Stimulated activated CD4-positive, alpha-beta T cell treated with anti-CD3 and anti-CD28 coated beads, TNF-alpha, amount 100 ng/mL, for 1 hour (primary cell): ENCODE measurements around the gene SRSF6.
"Not testable (repeated sequence)": the region's sequence is repeated elsewhere in the genome, so short reads cannot be mapped to it uniquely, and the experiment has no call there.

ENCODE experiments used
- DNase-seq, 3 donors: peaks; one replicate each; pipeline ENCODE4 v3.0.0-alpha.2; 2020; ENCODE audit warnings: low read depth in 3 of 3, low spot score in 1 of 3

Gene SRSF6

DNA sequence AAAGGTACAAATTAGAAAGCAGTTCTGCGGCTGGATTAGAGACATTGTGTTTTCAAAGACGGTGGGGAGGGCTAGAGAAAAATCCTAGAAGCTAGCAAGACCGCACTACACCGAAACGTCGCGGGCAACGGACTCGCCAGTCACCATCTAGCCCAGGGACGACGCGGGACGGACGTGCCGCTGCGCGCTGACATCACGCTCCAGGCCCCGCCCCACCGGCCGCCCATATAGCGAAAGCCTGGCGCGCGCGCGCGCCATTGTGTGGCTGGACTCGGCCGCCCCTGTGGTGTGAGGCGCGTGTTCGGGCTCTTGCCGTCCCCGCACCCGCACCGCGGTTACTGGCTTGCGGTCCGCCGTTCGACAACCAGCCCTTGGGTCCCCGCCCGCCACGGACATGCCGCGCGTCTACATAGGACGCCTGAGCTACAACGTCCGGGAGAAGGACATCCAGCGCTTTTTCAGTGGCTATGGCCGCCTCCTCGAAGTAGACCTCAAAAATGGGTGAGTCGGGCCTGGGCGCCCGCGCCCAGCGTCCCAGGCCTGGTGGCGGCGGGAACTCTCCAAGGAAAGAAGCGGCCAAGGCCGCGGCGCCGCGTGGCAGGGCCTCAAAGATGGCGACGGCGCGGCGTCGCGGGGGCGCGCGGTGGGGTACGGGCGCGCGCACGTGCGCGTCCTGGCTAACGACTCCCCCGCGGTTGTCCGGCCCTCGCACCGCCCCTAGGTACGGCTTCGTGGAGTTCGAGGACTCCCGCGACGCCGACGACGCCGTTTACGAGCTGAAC lies at the start of gene SRSF6:
Gene SRSF6 (plus strand): TSS at position 257 of the 782 bp plus-strand sequence. CDS start 138 bp downstream, at position 395.
- DNase-seq: peak; percentile 77 to 93 (median 83)

DNA sequence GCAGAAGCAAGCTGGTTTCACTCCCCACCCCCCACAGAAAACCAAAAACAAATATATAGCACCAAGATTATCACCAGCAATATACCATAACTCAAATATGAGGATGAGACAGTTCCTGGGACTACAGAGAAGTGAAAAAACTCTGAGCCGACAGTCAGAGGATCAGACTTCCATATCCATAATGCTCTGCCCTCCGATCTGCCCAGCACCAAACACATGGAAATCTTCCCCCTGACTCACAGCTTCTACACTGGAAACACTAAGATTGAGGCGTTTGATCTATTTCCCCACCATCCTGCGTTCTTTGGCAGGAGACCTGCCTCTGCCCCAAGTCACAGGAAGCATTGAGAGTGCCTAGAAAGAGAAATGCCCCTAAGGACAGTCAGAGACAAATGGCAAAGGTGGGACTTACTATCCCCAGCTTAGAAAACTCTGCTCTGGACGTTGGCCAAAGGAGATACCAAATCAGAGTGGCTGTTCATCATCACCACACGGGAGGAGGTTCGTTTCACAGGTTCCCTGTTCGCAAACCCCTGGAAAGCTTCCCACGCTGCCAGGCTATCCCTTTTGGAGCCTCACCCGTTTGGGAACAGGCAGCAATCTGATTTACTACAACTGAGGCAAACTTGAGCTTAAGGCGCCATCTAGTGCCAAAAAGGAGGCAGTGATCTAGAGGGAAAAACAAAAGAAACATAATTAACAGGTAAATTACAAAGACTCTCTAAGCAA lies 48.7 kb upstream of the SRSF6 start:
- DNase-seq: no peak

DNA sequence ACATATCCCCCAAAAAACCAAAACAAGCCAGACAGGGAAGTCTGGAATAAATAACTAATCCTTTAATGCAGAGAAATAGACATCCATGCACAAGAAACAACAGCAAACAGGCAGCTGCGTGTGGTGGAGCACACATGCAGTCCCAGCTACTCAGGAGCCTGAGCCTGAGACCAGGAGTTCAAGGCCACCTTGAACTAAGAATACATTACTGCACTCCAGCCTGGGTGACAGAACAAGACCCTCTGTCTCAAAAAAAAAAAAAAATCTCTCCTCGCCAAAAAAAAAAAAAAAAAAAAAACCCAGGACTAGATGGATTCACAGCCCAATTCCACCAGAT lies 48.2 kb upstream of the SRSF6 start:
- DNase-seq: no peak

DNA sequence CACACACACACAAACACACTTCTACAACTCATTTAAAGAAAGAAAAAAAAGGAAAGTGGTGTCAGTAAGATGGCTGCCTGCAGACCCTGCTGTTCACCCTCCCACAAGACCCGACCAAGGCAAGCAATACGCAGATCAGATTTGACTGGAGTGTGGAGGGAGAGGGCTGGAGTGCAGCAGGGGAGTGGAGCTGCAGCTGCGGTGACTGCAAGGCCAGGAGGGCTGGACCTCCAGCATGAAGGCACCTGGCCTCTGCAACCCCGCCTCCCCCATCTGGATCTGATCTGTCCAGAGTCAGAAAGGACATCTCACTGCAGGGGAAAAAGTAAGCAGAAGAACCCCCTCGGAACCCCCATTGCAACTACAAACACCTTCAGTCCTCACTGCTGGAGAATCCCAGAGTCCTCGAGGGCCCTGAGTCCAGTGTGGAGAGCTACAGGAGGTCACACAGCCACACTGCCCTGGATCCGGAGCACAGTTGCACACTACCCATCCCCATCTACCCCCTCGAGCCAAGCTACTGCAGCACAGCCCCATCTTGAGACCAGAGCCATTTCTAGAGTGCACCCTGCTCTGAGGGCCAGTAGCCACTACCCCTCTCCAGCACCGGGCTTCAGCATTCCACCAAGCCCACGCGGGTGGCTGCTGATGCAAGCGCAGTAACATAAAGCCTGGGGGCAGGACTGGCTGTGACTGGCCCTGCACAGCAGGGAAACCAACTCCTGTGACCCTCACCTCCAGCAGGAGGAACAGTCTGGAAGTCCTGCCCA lies 41.9 kb upstream of the SRSF6 start:
- DNase-seq: no peak

DNA sequence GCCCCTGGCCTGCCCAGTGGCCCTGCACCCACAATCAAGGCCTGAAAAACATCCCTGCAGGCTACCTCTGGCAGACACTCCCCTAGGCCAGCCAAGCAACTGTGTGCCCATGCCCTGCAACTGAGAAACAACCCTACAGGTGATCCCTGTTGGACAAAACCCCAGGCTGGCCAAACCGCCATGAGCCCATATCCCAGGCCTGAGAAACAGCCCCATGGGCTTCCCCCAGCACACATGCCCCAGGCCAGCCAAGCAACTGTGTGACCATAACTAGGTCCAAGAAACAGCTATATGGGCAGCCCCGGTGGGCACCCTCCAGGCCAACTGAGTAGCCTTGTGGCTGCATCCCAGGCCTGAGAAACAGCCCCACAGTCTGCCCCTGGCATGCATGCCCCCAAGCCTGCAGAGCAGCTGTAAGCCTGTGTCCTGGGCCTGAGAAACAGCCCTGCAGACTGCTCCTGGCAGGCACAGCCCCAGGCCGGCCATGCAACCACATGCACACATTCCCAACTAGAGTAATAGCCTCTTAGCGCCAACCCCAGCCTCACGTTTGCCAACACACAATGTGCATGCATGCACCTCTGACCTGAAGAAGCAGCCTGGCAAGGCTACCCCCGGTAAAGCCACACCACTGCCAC lies 41.0 kb upstream of the SRSF6 start:
- DNase-seq: no peak

DNA sequence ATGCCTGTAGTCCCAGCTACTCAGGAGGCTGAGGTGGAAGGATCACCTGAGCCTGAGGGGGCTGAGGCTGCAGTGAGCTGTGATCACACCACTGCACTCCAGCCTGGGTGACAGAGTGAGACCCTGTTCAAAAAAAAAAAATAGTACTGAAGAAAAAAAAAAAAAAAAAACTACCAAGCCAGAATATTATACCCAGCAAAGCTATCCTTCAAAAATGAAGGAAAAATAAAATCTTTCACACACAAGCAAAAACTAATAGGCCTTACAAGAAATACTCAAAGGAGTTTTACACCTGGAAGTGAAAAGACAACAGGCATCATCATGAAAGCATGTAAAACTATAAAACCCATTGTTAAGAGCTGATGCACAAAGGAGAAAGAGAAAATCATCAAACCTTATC lies 37.5 kb upstream of the SRSF6 start:
- no peak for DNase-seq

DNA sequence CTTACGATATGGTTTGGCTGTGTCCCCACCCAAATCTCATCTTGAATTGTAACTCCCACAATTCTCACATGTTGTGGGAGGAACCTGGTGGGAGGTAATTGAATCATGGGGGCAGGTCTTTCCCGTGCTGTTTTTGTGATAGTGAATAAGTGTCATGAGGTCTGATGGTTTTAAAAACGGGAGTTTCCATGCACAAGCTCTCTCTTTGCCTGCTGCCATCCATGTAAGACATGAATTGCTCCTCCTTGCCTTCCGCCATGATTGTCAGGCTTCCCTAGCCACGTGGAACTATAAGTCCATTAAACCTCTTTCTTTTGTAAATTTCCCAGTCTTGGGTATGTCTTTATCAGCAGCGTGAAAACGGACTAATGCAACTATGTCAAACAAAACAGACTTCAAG lies 36.8 kb upstream of the SRSF6 start:
- DNase-seq: not testable (repeated sequence)

DNA sequence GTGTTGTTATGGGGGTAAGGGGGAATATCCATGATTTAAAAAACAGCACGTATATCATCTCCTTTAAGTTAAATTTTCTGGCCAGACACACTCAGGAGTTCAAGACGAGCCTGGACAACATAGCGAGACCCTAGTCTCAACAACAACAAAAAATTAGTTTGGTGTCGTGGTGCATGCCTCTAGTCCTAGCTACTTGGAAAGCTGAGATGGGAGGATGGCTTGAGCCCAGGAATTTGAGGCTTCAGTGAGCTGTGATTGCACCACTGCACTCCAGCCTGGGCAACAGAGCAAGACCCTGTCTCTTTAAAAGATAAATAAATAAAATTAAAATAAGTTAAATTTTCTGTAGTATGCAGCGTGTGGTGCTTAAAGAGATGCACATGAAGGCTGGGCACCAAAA lies 31.5 kb upstream of the SRSF6 start:
- DNase-seq: no peak

DNA sequence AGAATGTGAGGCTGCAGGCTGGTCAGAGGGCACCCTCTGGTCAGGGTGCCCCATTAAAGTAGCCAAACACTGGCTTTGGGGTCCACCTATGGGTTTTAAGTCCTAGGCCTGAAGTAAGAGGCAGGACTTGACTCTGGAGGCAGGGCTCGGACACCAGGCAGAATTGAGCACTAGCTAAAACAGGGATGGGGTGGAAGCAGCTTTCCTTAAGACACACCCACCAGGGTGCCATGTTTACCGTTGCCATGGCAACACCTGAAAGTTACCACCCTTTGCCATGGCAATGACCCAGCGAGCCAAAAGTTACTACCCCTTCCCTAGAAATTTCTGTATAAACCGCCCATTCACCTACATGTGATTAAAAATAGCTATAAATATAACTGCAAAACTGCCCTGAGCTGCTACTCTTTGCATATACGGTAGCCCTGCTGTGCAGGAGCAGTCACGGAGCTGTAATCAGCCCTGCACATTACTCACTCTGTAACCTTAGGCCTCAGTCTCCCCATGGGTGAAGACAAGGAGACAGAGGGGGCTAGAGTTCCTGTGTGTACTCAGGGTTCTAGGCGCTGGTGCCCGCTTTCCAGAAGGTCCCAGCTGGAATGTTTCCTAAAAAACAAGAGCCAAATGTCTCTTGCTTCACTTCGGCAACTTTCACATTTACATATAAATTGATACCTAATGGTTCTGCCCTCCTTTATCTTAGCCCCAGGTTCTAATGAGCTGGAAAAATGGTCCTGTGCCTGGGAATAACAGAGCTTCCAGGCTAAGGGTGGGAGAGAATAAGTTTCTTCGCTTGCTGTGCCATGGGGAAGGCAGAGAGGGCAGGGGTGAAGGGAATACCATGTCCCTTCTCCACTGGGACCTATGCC lies 27.2 kb upstream of the SRSF6 start:
- DNase-seq: no peak

DNA sequence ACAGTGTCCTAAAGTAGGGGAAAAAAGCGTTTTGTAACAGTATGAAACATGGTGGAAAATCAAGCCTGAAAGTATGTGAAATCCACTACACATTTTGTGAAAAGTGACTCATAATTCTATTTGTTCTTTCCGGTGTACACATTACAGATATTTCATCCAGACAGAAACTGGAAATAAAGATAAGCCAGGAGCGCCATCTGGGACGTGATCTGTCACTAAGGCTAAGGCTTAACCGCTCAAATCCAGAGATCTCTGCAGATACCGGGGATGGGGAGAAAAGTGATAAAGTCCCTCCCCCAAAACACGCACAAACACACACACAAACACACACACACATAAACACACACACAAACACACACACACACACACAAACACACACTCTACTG lies 26.6 kb upstream of the SRSF6 start:
- no peak for DNase-seq

DNA sequence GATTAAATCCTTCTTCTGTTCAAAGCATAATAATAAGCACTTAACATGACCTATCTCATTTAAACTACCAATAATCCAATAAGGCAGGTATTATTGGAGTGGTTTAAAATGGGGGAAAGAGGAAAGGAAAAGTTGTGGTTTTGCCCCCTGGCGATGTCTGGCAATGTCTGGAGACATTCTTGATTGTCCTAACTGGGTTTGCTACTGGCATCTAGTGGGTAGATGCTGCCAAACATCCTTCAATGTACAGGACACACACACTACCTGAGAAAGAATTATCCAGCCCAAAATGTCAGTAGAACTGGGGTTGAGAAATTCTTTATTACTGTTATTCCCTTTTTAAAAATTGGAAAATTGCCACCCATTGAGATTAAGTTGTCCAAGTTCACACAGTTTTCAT lies 25.2 kb upstream of the SRSF6 start:
- DNase-seq: no peak

DNA sequence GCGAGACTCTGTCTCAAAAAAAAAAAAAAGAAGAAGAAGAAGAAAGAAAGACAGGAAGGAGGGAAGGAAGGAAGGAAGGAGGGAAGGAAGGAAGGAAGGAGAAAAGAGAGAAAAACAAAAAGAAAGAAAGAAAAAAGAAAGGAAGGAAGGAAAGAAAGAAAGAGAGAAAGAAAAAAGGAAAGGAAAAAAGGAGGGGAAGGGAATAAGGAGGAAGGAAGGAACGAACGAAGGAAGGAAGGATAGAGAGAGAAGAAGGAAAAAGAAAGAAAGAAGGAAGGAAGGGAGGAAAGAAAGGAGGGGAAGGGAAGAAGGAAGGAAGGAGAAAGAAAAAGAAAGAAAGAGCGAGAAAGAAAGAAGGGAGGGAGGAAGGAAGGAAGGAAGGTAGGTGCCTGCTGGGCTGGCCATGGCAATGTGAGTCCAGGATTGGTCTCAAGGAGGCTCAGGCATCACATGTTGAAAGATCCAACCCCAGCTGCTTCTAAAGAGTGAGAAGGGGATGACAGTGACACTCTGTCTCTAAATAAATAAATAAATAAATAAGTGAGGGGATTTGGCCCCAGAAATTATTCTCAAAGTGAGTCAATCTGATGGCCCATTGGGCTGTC lies 24.3 kb upstream of the SRSF6 start:
- no peak for DNase-seq

DNA sequence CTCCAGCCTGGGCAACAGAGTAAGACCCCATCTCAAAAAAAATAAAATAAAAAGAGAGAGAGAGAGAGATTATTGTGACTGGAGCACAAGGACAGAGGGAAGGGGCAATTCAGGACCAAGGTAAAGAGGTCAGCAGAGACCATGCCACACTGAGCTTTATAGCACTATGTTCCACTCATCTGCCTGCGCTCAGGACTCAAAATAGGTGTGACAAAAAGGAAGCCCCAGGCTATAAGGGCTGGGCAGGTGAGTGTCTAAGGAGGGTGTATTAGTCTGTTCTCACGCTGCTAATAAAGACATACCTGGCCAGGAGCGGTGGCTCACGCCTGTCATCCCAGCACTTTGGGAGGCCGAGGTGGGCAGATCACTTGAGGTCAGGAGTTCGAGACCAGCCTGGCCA lies 23.1 kb upstream of the SRSF6 start:
- DNase-seq: no peak

DNA sequence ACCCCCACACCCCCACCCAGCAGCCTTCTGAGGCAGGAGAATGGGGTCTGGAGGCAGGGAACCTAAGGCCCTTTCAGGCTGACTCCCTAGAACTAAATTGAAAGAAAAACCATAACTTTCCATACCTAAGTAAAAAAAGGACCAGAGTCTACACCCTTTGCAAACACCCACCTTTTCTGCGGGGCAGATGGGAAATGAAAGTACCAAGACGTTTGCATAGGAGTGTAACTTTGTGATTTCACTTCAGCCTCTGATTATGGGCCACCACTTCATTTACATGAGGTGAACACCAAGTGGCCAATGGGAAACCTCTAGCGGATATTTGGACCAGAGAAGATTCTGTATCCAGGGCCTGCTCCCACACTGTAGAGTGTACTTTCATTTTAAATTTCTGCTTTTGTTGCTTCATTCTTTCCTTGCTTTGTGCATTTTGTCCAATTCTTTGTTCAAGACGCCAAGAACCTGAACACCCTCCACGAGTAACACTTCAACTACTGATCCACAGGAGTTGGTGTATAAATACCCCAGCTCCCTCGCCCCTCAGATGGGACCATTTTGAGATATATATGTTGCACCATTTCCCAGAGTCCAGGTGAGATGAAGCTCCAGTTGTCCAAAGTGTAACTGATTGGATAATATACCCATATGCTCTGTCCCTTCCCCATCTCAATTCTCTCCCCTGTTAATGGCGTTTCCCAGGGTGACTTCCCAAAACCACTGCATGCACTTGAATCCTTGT lies 18.9 kb upstream of the SRSF6 start:
- DNase-seq: no peak

DNA sequence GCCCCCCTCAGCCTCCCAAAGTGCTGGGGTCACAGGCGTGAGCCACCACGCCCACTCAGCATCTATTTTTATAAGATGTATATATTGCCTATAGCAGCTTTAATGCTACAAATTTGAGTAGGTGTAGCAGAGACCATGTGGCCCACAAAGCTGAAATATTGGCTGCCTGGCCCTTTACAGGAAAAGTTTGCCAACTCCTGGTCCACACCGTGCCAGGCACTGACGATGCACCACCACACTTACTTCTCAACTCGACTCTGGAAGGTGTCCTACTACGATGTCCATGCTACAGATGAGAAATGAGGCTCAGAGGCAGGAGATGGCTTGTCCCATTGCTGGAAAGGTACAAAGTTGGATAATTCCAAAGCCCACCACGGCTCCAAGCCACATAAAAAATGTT lies 17.2 kb upstream of the SRSF6 start:
- DNase-seq: no peak

DNA sequence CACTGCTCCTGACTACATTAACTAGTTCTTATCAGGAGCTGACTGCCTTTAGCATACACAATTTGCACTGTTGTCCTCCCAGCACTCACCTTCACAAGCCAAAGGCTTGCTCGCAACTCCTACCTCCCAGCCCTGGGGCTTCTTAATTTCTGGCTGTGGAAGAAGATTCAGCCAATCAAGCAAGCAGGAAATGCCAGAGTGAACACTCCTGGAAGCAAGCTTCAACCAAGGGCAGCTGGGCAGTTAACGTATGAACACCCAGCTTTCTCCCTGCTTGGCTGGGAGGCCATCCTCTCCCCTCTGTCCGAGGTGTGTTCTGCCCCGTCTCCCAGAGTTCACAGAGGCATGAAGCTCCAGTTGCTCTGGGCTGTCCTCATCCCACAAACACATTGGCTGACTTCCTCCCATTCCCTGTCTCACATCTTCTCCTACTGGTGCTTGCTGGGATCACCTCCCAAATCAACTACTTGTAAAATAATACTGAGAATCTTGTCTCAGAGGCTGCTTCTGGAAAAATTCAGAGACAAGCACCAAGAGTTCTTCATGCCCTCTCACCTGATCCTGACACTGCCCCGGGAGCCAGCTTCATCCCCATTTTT lies 15.3 kb upstream of the SRSF6 start:
- DNase-seq: no peak

DNA sequence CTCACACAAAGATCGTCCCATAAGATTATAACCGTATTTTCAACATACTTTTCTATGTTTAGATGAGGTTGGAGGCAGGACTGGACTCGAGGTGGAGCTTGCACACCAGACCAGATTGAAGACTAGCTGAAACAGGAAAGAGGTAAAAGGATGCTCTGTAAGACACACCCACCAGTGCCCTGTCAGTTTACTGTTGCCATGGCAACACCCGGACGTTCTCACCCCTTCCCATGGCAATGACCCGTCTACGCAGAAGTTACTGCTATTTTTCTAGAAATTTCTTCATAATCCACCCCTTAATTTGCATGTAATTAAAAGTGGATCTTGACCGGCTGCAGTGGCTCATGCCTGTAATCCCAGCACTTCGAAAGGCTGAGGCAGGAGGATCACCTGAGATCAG lies 13.6 kb upstream of the SRSF6 start:
- no peak for DNase-seq

DNA sequence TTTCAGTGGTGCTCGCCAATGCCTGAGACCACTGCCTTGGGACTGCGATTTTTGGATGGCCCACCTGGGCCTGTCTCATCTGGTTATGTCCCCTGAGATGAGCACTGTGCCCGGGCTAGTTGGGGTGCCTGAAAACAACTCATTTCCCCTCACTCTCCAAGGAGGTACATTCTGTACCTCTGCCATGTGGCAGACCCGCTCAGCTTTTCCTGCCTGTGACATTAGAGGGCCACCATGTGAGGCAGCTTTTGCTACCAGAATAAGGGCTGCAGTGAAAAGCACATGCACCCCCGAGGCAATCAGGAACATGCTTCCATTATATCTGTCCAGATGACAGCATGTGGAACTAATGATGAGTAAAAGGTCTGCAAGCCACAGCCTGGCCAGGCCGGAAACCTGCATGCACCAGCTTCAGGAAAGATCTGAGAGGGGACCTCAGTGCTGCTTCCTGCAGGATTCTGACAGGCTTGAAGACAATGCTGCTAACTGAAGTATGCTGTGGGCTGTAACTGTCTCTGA lies 11.3 kb upstream of the SRSF6 start:
- no peak for DNase-seq

DNA sequence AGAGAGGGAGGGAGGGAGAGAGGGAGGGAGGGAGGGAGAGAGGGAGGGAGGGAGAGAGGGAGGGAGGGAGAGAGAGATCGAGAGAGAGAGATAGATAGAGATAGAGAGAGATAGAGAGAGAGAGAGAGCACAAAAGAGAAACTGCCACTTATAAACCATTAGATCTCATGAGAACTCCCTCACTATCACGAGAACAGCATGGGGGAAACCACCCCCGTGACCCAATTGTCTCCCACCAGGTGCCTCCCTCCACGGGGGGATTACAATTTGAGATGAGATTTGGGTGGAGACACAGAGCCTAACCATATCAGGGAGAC lies 9.3 kb upstream of the SRSF6 start:
- DNase-seq: not testable (repeated sequence)
